AG04450 (cell line): ENCODE measurements around the gene SLC16A11. TPM values are rescaled to one million over a fixed set of nuclear protein-coding genes. Genes with fewer than 3 reads are reported as not detected.
"Not testable (repeated sequence)": the region's sequence is repeated elsewhere in the genome, so short reads cannot be mapped to it uniquely, and the experiment has no call there.

Experiments used
- CTCF ChIA-PET: fragments of 300-600, 350-600 bp; formaldehyde crosslinking; extraction: SDS; loops from one replicate; lab custom pipeline; 2022; ENCODE audit warnings: antibody characterized with exemption, inconsistent platforms; lab: Charles Lee
- POLR2A ChIA-PET: fragments of 350-600 bp; formaldehyde crosslinking; extraction: SDS; loops from one replicate; lab custom pipeline; 2021; ENCODE audit warnings: antibody characterized with exemption, inconsistent platforms; lab: Yijun Ruan, JAX
- DNase-seq: peaks from one replicate; pipeline ENCODE4 v3.0.0-alpha.2; 2011; ENCODE audit warnings: low read depth, low spot score
- H3K27ac ChIP-seq: one replicate; pipeline ENCODE4 v1.5.1; 2012; ENCODE audit warnings: low read depth, low read length, control low read depth
- H3K27me3 ChIP-seq: one replicate; pipeline ENCODE4 v1.6.0; 2012; ENCODE audit warnings: low read length; ENCODE audit not compliant: control insufficient read depth, insufficient read depth
- H3K4me3 ChIP-seq: 2 replicates; pipeline ENCODE4 v1.5.1; 2011; ENCODE audit warnings: mild to moderate bottlenecking, low read depth, low read length, control low read depth
- H3K9me3 ChIP-seq: 2 replicates; pipeline ENCODE4 v1.5.1; 2012; ENCODE audit warnings: low read length; ENCODE audit not compliant: control insufficient read depth, insufficient read depth
- polyA plus RNA-seq: library from polyadenylated mRNA; depleted of rRNA; stranded (reverse); fragments of >200 nt; gene quantifications from 2 replicates; pipeline ENCODE4 v1.2.3, GENCODE V29; 2011
- TF ChIP-seq, protein P1 (sequence below): IDR thresholded peaks from 2 replicates; pipeline ENCODE4 v1.5.1; 2011; ENCODE audit warnings: low read depth, low read length, control low read depth, inconsistent platforms

SLC16A11 gene
- polyA plus RNA-seq, 1 experiment: not detected

- H3K27ac ChIP-seq: no peak overlapping the region
- ChIA-PET CTCF (interaction anchor here (0.6 to 1.8 kb wide), 5 partner anchors 8 to 381 kb away, joined by 4 to 15 read pairs (median 6); no protein-coding TSS in a partner anchor), POLR2A (interaction anchor here (1.0 kb wide), 1 partner anchor 16 kb away, joined by 3 read pairs; the partner anchor contains the start of gene RNASEK)
- TF ChIP-seq, protein P1, sequence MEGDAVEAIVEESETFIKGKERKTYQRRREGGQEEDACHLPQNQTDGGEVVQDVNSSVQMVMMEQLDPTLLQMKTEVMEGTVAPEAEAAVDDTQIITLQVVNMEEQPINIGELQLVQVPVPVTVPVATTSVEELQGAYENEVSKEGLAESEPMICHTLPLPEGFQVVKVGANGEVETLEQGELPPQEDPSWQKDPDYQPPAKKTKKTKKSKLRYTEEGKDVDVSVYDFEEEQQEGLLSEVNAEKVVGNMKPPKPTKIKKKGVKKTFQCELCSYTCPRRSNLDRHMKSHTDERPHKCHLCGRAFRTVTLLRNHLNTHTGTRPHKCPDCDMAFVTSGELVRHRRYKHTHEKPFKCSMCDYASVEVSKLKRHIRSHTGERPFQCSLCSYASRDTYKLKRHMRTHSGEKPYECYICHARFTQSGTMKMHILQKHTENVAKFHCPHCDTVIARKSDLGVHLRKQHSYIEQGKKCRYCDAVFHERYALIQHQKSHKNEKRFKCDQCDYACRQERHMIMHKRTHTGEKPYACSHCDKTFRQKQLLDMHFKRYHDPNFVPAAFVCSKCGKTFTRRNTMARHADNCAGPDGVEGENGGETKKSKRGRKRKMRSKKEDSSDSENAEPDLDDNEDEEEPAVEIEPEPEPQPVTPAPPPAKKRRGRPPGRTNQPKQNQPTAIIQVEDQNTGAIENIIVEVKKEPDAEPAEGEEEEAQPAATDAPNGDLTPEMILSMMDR: no peak
- H3K27me3 ChIP-seq: peaks cover 3% of the 10 kb centered on the region
- H3K4me3 ChIP-seq: no peak overlapping the region
- DNase-seq: no peak
- H3K9me3 ChIP-seq: peaks cover 6% of the 10 kb centered on the region; the same call in 1 of the 2 replicates
These were observed 47.5 kb downstream of the SLC16A11 start for GRCh38 chr17:6996256-6997011.

- H3K4me3 ChIP-seq: no peak within 1 kb of the TSS
These were observed 48.2 kb downstream of the SLC16A11 start, which contains the start of gene ALOX12 for GRCh38 chr17:6995500-6996255. Gene ALOX12 (plus strand): TSS chr17:6996049. CDS start chr17:6996118, 69 bp downstream.

DNA sequence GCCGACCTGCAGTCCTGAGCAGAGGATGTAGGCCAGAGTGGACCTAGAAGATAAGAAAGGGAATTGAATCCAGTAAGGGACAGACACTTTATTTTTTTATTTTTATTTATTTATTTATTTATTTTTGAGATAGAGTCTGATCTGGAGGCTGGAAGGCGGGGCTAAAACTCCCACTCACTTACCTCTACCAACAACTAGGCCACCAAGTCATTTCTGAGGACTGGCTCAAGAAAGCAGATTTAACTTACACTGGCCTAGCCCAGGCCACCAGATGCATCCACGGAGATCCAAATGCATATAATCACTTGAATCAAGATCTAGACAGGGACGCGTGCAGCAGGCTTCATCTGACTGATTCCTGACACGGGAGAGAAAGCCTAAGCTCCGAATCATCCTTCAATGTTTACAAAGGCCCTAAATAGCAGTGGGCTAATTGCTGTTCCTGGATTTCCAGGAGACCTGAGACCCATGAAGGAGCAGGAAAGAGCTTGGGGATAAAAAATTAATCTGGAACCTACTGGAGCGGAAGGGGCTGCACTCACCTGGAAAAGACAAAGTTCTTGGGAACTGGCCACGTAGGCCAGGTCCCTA, 49.1 kb downstream of the SLC16A11 start:
- TF ChIP-seq, protein P1: no peak
- Histone ChIP-seq H3K27me3 (peaks cover 3% of the 10 kb centered on the region), H3K27ac (no peak overlapping the region), H3K9me3 (peaks cover 6% of the 10 kb centered on the region; the same call in 1 of the 2 replicates), H3K4me3 (no peak overlapping the region)
- DNase-seq: no peak
- CTCF ChIA-PET: interaction anchor here (1.0 to 1.8 kb wide), 5 partner anchors 10 to 323 kb away, joined by 3 to 15 read pairs (median 5); no protein-coding TSS in a partner anchor
- POLR2A ChIA-PET: no interaction called here

More at GRCh38 chr17:6995500-6996255, 48.2 kb downstream of the SLC16A11 start, which contains the start of gene ALOX12:
- Histone ChIP-seq H3K9me3 (peaks cover 6% of the 10 kb centered on the region; the same call in 1 of the 2 replicates), H3K27ac (no peak within 1 kb of the TSS), H3K27me3 (peaks cover 3% of the 10 kb centered on the region)
- DNase-seq: no peak
- CTCF ChIA-PET: interaction anchor here (0.7 to 1.8 kb wide), 7 partner anchors 9 to 380 kb away, joined by 4 to 15 read pairs (median 6); no protein-coding TSS in a partner anchor
- POLR2A ChIA-PET: interaction anchor here (1.0 kb wide), 1 partner anchor 17 kb away, joined by 3 read pairs; the partner anchor contains the start of gene RNASEK
- TF ChIP-seq, protein P1: no peak

- POLR2A ChIA-PET: no interaction called here
These were observed 49.7 kb downstream of the SLC16A11 start for GRCh38 chr17:6994118-6994598.

GRCh38 chr17:6993613-6994056, 50.3 kb downstream of the SLC16A11 start:
- H3K9me3 ChIP-seq, H3K27ac ChIP-seq, H3K4me3 ChIP-seq, DNase-seq, POLR2A ChIA-PET, H3K27me3 ChIP-seq: not testable (repeated sequence)
- CTCF ChIA-PET: interaction anchor here (0.6 to 1.2 kb wide), 4 partner anchors 11 to 322 kb away, joined by 3 to 5 read pairs (median 3); no protein-coding TSS in a partner anchor

More at GRCh38 chr17:6994118-6994598, 49.7 kb downstream of the SLC16A11 start:
- Histone ChIP-seq H3K27ac (no peak overlapping the region), H3K9me3 (peaks cover 6% of the 10 kb centered on the region; the same call in 1 of the 2 replicates), H3K27me3 (peaks cover 3% of the 10 kb centered on the region), H3K4me3 (no peak overlapping the region)
- CTCF ChIA-PET: interaction anchor here (0.6 to 1.2 kb wide), 4 partner anchors 10 to 323 kb away, joined by 3 to 5 read pairs (median 3); no protein-coding TSS in a partner anchor
- TF ChIP-seq, protein P1: no peak
- no peak for DNase-seq
